Fibroblast of mammary gland (primary cell): ENCODE results near the gene WWC2.
A peak's percentile ranks its signal among the peaks of the same experiment; 100 is the strongest.

Source experiments
- DNase-seq: peaks from one replicate; pipeline ENCODE4 v3.0.0-alpha.2; 2010; ENCODE audit warnings: low read depth
- H3K4me3 ChIP-seq: 2 replicates; pipeline ENCODE4 v1.5.1; 2011; ENCODE audit warnings: low read depth, mild to moderate bottlenecking, low read length, moderate library complexity; ENCODE audit not compliant: control insufficient read depth
- TF ChIP-seq, protein P1 (sequence below): conservative IDR thresholded peaks from 2 replicates; pipeline ENCODE4 v1.5.1; 2011; ENCODE audit warnings: low read depth, low read length, inconsistent platforms; ENCODE audit not compliant: control insufficient read depth, insufficient read depth

The WWC2 gene

DNA sequence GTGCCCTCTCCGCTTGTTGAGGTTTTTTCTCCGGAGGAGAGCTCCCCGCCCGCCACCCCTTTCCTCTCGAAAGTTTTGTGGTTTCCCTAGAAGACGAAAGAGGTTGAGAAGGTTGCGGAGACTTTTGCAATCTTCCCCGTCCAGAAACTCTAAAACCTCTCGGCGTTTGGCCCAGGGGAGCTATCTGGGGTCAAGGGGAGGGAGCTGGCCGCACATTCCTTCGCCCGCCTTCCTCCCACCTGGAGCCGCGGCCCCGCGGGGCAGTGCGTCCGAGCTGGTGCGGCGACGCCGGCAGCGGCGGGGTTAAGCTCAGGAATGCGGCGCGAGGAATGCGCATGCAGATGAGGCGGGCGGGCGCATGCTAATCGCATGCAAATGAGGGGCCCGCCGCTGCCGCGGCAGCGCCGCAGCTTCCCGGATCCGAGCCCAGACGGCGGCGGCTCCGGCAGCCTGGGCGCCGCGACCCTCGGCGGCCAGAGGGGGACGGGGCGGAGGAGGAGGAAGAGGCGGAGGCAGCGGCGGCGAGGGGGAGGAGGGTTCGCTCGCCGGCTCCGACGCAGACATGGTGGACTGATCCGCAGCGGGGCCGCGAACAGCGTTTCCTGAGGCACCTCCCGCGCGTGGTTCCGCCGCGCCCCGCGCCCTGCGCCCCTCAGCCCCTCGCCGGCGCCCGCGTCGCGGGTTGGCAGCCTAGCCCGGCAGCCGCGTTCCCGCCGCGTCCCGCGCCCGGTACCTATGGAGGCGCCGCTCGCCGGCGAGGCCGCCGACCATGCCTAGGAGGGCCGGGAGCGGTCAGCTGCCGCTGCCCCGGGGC is at the start of gene WWC2:
TSS of gene WWC2 (plus strand) at position 535 of the 814 bp plus-strand sequence. CDS start at position 770, 235 bp downstream.
- TF ChIP-seq, protein P1, sequence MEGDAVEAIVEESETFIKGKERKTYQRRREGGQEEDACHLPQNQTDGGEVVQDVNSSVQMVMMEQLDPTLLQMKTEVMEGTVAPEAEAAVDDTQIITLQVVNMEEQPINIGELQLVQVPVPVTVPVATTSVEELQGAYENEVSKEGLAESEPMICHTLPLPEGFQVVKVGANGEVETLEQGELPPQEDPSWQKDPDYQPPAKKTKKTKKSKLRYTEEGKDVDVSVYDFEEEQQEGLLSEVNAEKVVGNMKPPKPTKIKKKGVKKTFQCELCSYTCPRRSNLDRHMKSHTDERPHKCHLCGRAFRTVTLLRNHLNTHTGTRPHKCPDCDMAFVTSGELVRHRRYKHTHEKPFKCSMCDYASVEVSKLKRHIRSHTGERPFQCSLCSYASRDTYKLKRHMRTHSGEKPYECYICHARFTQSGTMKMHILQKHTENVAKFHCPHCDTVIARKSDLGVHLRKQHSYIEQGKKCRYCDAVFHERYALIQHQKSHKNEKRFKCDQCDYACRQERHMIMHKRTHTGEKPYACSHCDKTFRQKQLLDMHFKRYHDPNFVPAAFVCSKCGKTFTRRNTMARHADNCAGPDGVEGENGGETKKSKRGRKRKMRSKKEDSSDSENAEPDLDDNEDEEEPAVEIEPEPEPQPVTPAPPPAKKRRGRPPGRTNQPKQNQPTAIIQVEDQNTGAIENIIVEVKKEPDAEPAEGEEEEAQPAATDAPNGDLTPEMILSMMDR, result no peak
- H3K4me3 ChIP-seq, result peak within 1 kb of the TSS; percentile 71
- peak; percentile 82 for DNase-seq

DNA sequence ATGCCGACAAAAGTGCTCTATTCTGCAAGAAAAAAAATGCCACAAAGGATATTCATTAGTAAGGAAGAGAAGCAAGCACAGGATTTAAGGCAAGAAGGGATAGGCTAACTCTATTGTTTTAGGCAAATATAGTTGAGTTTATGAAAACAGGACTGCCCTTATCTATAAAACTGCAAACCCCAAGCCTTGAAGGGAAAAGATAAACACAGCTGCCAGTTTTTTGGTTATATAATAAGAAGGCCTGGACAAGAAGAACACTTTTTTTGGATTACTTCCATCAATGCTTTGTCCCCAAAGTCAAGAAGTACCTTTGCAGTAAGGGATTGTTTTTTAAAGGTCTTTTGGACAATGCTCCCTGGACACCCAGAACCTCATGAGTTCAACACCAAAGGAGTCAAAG is 45.4 kb upstream of the WWC2 start:
- no peak overlapping the region for H3K4me3 ChIP-seq
- TF ChIP-seq, protein P1, result no peak
- no peak for DNase-seq

DNA sequence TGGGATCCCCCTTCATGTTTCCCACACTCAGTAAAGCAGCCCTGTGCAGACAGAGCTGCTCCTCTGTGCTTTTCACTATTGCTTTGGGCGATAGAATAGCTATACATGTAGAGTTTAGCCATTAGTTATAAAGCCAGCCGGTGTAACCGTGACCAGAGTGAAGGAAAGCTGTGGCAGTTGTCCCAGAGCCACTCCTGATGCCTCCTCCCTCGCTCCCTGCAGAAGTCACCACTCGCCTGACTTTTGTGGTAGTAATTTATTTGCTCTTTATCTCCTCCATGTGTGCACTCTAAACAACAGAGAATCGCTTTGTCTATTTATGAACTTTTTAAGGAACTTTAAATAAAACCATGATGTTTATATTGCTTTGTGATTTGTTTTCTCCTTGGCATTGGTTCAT is 41.8 kb upstream of the WWC2 start:
- no peak for DNase-seq
- H3K4me3 ChIP-seq, result no peak overlapping the region
- TF ChIP-seq, protein P1, result no peak

DNA sequence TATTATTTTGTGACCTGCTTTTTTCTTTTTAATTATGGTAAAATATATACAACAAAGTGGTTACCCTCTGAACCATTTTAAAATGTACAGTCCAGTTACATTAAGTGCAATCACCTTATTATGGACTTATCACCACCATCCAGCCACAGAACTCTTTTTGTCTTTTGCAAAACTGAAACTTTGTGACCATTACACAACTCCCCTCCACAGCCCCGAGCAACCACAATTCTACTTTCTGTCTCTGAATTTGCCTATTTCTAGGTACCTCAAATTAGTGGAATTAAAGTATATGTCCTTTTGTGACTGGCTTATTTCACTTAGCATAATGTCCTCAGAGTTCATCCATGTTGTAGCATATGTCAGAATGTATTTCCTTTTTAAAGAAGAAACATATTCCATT is 39.3 kb upstream of the WWC2 start:
- no peak overlapping the region for H3K4me3 ChIP-seq
- no peak for DNase-seq
- TF ChIP-seq, protein P1, result no peak

DNA sequence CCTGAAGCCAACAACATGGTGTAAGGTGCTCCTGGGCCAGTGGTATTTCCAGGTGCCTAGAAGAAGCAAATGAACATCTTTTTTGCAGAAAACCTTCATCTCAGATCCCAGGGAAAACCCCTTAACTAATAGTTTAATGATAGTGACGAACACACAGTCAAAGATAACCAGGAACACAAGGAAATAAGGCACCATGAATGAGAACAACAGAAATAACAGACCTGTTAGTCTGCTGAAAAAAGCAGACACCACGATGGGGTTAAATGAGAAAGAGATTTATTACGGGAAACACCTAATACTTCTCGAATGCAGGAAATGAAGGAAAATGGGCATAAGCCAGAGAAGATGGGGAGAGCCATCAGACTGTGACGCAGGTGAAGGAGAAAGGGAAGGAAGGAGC is 30.6 kb upstream of the WWC2 start:
- DNase-seq, result no peak

DNA sequence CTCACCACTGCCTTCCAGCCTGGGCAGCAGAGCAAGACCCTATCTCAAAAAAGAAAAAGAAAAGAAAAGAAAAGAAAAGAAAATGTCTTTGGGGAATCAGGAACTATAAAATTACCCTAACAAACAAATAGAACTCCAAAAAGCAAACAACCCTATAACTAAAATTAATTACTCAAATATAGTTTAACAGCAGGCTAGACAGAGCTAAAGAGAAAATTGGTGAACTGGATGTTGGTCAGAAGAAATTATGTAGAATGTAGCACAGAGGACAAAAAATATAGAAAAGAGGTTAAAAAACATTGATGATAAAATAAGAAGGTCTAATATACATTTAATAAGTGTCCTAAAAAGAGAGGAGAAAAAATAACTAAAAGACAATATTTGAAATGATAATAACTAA is 27.8 kb upstream of the WWC2 start:
- no peak overlapping the region for H3K4me3 ChIP-seq
- no peak for DNase-seq
- TF ChIP-seq, protein P1, result no peak

More for the DNA sequence above, 30.6 kb upstream of the WWC2 start:
- TF ChIP-seq, protein P1, result no peak
- no peak overlapping the region for H3K4me3 ChIP-seq

DNA sequence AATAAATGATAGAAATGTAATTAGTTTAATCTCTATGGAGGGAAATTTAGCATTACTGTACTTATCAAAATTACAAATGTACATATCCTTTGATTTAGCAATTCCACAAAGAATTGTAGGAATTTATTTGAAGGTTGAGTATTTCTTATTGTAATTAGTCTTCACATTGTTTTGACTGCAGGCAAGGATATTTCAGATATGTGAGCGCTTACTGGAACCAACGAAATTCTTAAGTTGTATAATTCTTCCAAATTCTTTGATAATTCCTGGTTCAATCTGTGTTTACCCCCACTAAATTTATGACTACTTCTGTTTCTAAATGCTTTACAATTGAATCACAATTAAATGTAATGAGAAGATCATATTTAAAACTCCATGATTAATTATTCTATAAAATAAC is 26.9 kb upstream of the WWC2 start:
- no peak for DNase-seq
- TF ChIP-seq, protein P1, result no peak
- H3K4me3 ChIP-seq, result no peak overlapping the region
